DND-41 (cell line): ENCODE results near the gene PCDHGA9.

Source experiments
- ATAC-seq: fragments of 200-7000 bp; cut with Tn5 transposase; 3 replicates; pipeline ENCODE4 v1.9.1; 2021; ENCODE audit warnings: low read depth; ENCODE audit not compliant: insufficient read depth
- DNase-seq: peaks from one replicate; pipeline ENCODE4 v3.0.0-alpha.2; 2020
- H2AFZ ChIP-seq: 2 replicates; pipeline ENCODE4 v1.6.0; 2012; ENCODE audit warnings: low read depth, low read length
- H3K27ac ChIP-seq: 2 replicates; pipeline ENCODE4 v1.5.1; 2012; ENCODE audit warnings: low read length, inconsistent platforms
- H3K27me3 ChIP-seq: fragments of 200-600 bp; sonication (generic); 2 replicates; pipeline ENCODE4 v1.6.0; 2012; ENCODE audit warnings: low read length, mild to moderate bottlenecking, inconsistent platforms; ENCODE audit not compliant: insufficient read depth, poor library complexity
- H3K36me3 ChIP-seq: 2 replicates; pipeline ENCODE4 v1.5.1; 2012; ENCODE audit warnings: low read length, inconsistent platforms; ENCODE audit not compliant: insufficient read depth
- H3K4me1 ChIP-seq: 2 replicates; pipeline ENCODE4 v1.5.1; 2012; ENCODE audit warnings: mild to moderate bottlenecking, low read length; ENCODE audit not compliant: insufficient read depth
- H3K4me2 ChIP-seq: 2 replicates; pipeline ENCODE4 v1.6.0; 2012; ENCODE audit warnings: mild to moderate bottlenecking, moderate library complexity, low read length, inconsistent platforms; ENCODE audit not compliant: insufficient read depth
- H3K4me3 ChIP-seq, 2 experiments: fragments of 200-600 bp in 1 of 2; shearing (Covaris generic) in 1 of 2; 2 replicates each; pipeline ENCODE4 v1.5.1; 2012 to 2016; ENCODE audit warnings: inconsistent platforms in 2 of 2, low read length in 2 of 2, mild to moderate bottlenecking in 2 of 2, low read depth in 1 of 2, moderate library complexity in 1 of 2
- H3K79me2 ChIP-seq: 2 replicates; pipeline ENCODE4 v1.6.0; 2012; ENCODE audit warnings: low read length, inconsistent platforms; ENCODE audit not compliant: insufficient read depth
- H3K9ac ChIP-seq: 2 replicates; pipeline ENCODE4 v1.6.0; 2012; ENCODE audit warnings: low read depth, mild to moderate bottlenecking, inconsistent platforms, low read length, moderate library complexity
- H3K9me3 ChIP-seq: 2 replicates; pipeline ENCODE4 v1.5.1; 2012; ENCODE audit warnings: low read length, moderate library complexity, mild to moderate bottlenecking, inconsistent platforms; ENCODE audit not compliant: insufficient read depth, severe bottlenecking
- H4K20me1 ChIP-seq: 2 replicates; pipeline ENCODE4 v1.6.0; 2012; ENCODE audit warnings: low read length; ENCODE audit not compliant: insufficient read depth
- EZH2 ChIP-seq: IDR thresholded peaks from 3 replicates; pipeline ENCODE4 v1.6.1; 2012; ENCODE audit warnings: borderline replicate concordance, low read depth, mild to moderate bottlenecking, moderate library complexity, low read length, inconsistent platforms; ENCODE audit not compliant: severe bottlenecking
- TF ChIP-seq, protein P1 (sequence below): IDR thresholded peaks from 2 replicates; pipeline ENCODE4 v1.5.1; 2012; ENCODE audit warnings: borderline replicate concordance, low read length, moderate library complexity, mild to moderate bottlenecking; ENCODE audit not compliant: poor library complexity, severe bottlenecking; ENCODE audit errors: extremely low read depth

Gene PCDHGA9

DNA sequence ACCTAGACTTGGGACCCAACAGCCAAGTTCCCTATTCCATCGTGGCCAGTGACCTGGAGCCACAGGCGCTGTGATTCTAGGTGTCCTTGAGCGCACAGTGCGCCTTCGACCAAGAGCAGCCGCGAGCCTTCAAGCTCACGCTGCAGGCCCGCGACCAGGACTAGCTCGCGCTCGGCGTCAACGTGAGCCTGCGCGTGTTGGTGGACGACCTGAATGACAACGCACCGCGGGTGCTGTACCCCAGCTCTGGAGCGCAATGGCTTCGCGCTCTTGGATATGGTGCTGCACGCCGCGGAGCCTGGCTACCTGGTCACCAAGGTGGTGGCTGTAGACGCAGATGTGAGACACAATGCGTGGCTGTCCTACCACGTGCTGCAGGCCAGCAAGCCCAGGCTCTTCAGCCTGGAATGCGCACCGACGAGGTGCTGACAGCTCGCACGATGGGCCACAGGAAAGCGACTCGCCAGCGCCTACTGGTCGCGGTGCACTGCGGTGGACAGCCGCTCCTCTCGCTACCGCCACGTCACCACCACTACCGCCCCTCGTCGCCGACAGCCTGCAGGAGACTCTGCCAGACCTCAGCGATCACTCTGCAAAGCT, 39.1 kb downstream of the PCDHGA9 start:
- TF ChIP-seq, protein P1, sequence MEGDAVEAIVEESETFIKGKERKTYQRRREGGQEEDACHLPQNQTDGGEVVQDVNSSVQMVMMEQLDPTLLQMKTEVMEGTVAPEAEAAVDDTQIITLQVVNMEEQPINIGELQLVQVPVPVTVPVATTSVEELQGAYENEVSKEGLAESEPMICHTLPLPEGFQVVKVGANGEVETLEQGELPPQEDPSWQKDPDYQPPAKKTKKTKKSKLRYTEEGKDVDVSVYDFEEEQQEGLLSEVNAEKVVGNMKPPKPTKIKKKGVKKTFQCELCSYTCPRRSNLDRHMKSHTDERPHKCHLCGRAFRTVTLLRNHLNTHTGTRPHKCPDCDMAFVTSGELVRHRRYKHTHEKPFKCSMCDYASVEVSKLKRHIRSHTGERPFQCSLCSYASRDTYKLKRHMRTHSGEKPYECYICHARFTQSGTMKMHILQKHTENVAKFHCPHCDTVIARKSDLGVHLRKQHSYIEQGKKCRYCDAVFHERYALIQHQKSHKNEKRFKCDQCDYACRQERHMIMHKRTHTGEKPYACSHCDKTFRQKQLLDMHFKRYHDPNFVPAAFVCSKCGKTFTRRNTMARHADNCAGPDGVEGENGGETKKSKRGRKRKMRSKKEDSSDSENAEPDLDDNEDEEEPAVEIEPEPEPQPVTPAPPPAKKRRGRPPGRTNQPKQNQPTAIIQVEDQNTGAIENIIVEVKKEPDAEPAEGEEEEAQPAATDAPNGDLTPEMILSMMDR: no peak
- TF ChIP-seq EZH2: no peak
- no peak overlapping the region for H3K9ac ChIP-seq
- H3K4me2 ChIP-seq: no peak overlapping the region
- H3K27me3 ChIP-seq: no peaks in the 10 kb centered on the region
- no peak overlapping the region for H3K27ac ChIP-seq
- no peaks in the 10 kb centered on the region for H3K79me2 ChIP-seq
- H3K4me1 ChIP-seq: no peaks in the 10 kb centered on the region
- H3K9me3 ChIP-seq: no peaks in the 10 kb centered on the region
- H3K36me3 ChIP-seq: no peaks in the 10 kb centered on the region
- no peaks in the 10 kb centered on the region for H4K20me1 ChIP-seq
- ATAC-seq: no peak
- H2AFZ ChIP-seq: no peak overlapping the region
- no peak for DNase-seq
- H3K4me3 ChIP-seq: no peak overlapping the region
